ENCODE results near the gene LAMC1.

GRCh38 chr1:183011859-183012258 lies 11.4 kb upstream of the LAMC1 start:
- TF ChIP-seq CTCF (IDR thresholded peaks at IDR 0.05) (no peak), POLR2A (IDR thresholded peaks at IDR 0.05) (no peak), POLR2AphosphoS5 (IDR thresholded peaks at IDR 0.05) (no peak)
